GM23248 (cell line): ENCODE results near the gene RAB8B. TPM values are rescaled to one million over a fixed set of nuclear protein-coding genes. Genes with fewer than 3 reads are reported as not detected.

Experiments
- DNase-seq: peaks from one replicate; pipeline ENCODE4 v3.0.0-alpha.2; 2015
- H2AFZ ChIP-seq: fragments of 200-600 bp; sonication (generic); 2 replicates; pipeline ENCODE4 v1.6.1; 2016; ENCODE audit warnings: antibody characterized with exemption
- H3F3A ChIP-seq: fragments of 200-600 bp; sonication (generic); 2 replicates; pipeline ENCODE4 v1.6.1; 2016; ENCODE audit warnings: mild to moderate bottlenecking, antibody characterized with exemption, mixed run types; ENCODE audit not compliant: insufficient read depth
- H3K27ac ChIP-seq: fragments of 200-600 bp; sonication (generic); 2 replicates; pipeline ENCODE4 v1.5.1; 2016; ENCODE audit warnings: mild to moderate bottlenecking
- H3K27me3 ChIP-seq: fragments of 200-600 bp; sonication (generic); replicated peaks from 2 replicates; pipeline ENCODE4 v1.6.1; 2016; ENCODE audit warnings: mild to moderate bottlenecking; ENCODE audit not compliant: insufficient read depth
- H3K36me3 ChIP-seq: fragments of 200-600 bp; sonication (generic); 2 replicates; pipeline ENCODE4 v1.6.1; 2016; ENCODE audit warnings: low read depth, mild to moderate bottlenecking
- H3K4me1 ChIP-seq: fragments of 200-600 bp; sonication (generic); 2 replicates; pipeline ENCODE4 v1.6.1; 2016; ENCODE audit warnings: mild to moderate bottlenecking; ENCODE audit not compliant: insufficient read depth
- H3K4me2 ChIP-seq: fragments of 200-600 bp; sonication (generic); one replicate; pipeline ENCODE4 v1.6.1; 2016; ENCODE audit warnings: mild to moderate bottlenecking; ENCODE audit not compliant: unreplicated experiment
- H3K4me3 ChIP-seq: fragments of 200-600 bp; sonication (generic); 2 replicates; pipeline ENCODE4 v1.5.1; 2016; ENCODE audit warnings: mild to moderate bottlenecking
- H3K79me2 ChIP-seq: fragments of 200-600 bp; sonication (generic); 2 replicates; pipeline ENCODE4 v1.6.1; 2016; ENCODE audit warnings: mild to moderate bottlenecking; ENCODE audit not compliant: insufficient read depth
- H3K9ac ChIP-seq: fragments of 200-600 bp; sonication (generic); 2 replicates; pipeline ENCODE4 v1.6.1; 2016; ENCODE audit warnings: mild to moderate bottlenecking
- H3K9me2 ChIP-seq: fragments of 200-600 bp; sonication (generic); 2 replicates; pipeline ENCODE4 v1.6.1; 2016; ENCODE audit warnings: mixed run types, mild to moderate bottlenecking, moderate library complexity; ENCODE audit not compliant: insufficient read depth
- H3K9me3 ChIP-seq: fragments of 200-600 bp; sonication (generic); one replicate; pipeline ENCODE4 v1.6.1; 2017; ENCODE audit warnings: low read depth
- H4K20me1 ChIP-seq: fragments of 200-600 bp; sonication (generic); 2 replicates; pipeline ENCODE4 v1.6.0; 2016; ENCODE audit not compliant: insufficient read depth
- EZH2 ChIP-seq: fragments of 200-600 bp; sonication (generic); IDR thresholded peaks from 2 replicates; pipeline ENCODE4 v1.6.1; 2018; ENCODE audit warnings: antibody characterized with exemption, mild to moderate bottlenecking; ENCODE audit not compliant: insufficient read depth, poor library complexity, severe bottlenecking
- EZH2phosphoT487 ChIP-seq: fragments of 200-600 bp; sonication (generic); IDR thresholded peaks from 2 replicates; pipeline ENCODE4 v1.6.1; 2018; ENCODE audit warnings: antibody characterized with exemption, moderate library complexity, mild to moderate bottlenecking, low read depth; ENCODE audit not compliant: insufficient read depth
- WGBS, 2 experiments: methylation state at CpG; one replicate each; pipeline ENCODE4 v1.1.6; 2015 to 2017; ENCODE audit warnings: low lambda C conversion rate in 2 of 2, low coverage in 1 of 2; ENCODE audit errors: missing lambda C conversion rate in 2 of 2; 5-methylcytosine and 5-hydroxymethylcytosine counted together
- in situ Hi-C: fragments of 300-500 bp; cut with MboI; formaldehyde crosslinking; loops from 2 replicates; pipeline ENCODE4 v1.15.0; 2020
- polyA plus RNA-seq: library from polyadenylated mRNA; unstranded; fragments of >200 nt; fragmentation: Nextera tagmentation; extraction: Ambion mirVana; gene quantifications from 2 replicates; pipeline ENCODE4 v1.2.1, GENCODE V29; 2016
- total RNA-seq: library from RNA; depleted of rRNA; stranded (reverse); fragments of >200 nt; shearing (Covaris generic); gene quantifications from 2 replicates; pipeline ENCODE4 v1.2.3, GENCODE V29; 2014

The RAB8B gene
- total and polyA plus RNA-seq, 2 experiments from 2014 or later: 43.6 to 54.3 TPM

- peak within 1 kb of the TSS; percentile 99 for H3K27ac ChIP-seq
- H3K27me3 ChIP-seq: no peaks in the 10 kb centered on the region
- peak within 1 kb of the TSS; percentile 99 for H3K4me3 ChIP-seq
- in situ Hi-C loops: loop anchor here (25.0 kb wide), 1 partner anchor 255 kb away; no protein-coding TSS in a partner anchor
- peaks cover 20% of the 10 kb centered on the region for H3K4me1 ChIP-seq
- TF ChIP-seq EZH2phosphoT487 (no peak), EZH2 (no peak)
- 1% methylated on average over 46 to 51 of the region's 60 CpGs for WGBS, 2 experiments
- peaks cover 32% of the 10 kb centered on the region for H3K36me3 ChIP-seq
- H2AFZ ChIP-seq: peak within 1 kb of the TSS; percentile 74
- H3F3A ChIP-seq: peaks cover 37% of the 10 kb centered on the region
- H3K4me2 ChIP-seq: peak within 1 kb of the TSS; percentile 91
- H4K20me1 ChIP-seq: no peaks in the 10 kb centered on the region
- peaks cover 62% of the 10 kb centered on the region for H3K79me2 ChIP-seq
- H3K9ac ChIP-seq: peak within 1 kb of the TSS; percentile 98
- no peaks in the 10 kb centered on the region for H3K9me2 ChIP-seq
- DNase-seq: peak; percentile 94
- H3K9me3 ChIP-seq: no peaks in the 10 kb centered on the region
Observed at GRCh38 chr15:63157118-63157843, 32.1 kb upstream of the RAB8B start, which contains the start of gene RPS27L. Gene RPS27L (minus strand): TSS chr15:63157477. CDS start chr15:63157405, 72 bp downstream.

GRCh38 chr15:63157891-63158431 lies 31.4 kb upstream of the RAB8B start:
- TF ChIP-seq EZH2 (no peak), EZH2phosphoT487 (no peak)
- peaks cover 26% of the 10 kb centered on the region for H3K36me3 ChIP-seq
- peak overlapping the region; percentile 98 for H3K9ac ChIP-seq
- H3K4me3 ChIP-seq: peak overlapping the region; percentile 99
- peak overlapping the region; percentile 91 for H3K4me2 ChIP-seq
- in situ Hi-C loops: loop anchor here (25.0 kb wide), 1 partner anchor 254 kb away; no protein-coding TSS in a partner anchor
- no peaks in the 10 kb centered on the region for H4K20me1 ChIP-seq
- H3K79me2 ChIP-seq: peaks cover 57% of the 10 kb centered on the region
- no peaks in the 10 kb centered on the region for H3K9me2 ChIP-seq
- H3K4me1 ChIP-seq: peaks cover 20% of the 10 kb centered on the region
- WGBS, 2 experiments: 5% methylated on average over 18 of the region's 18 CpGs
- peak overlapping the region; percentile 99 for H3K27ac ChIP-seq
- peaks cover 32% of the 10 kb centered on the region for H3F3A ChIP-seq
- no peaks in the 10 kb centered on the region for H3K27me3 ChIP-seq
- no peaks in the 10 kb centered on the region for H3K9me3 ChIP-seq
- peak; percentile 95 for DNase-seq
- H2AFZ ChIP-seq: peak overlapping the region; percentile 74

GRCh38 chr15:63160638-63161037 lies 28.8 kb upstream of the RAB8B start:
- no peaks in the 10 kb centered on the region for H3K9me3 ChIP-seq
- no peaks in the 10 kb centered on the region for H3K9me2 ChIP-seq
- peaks cover 11% of the 10 kb centered on the region for H3K4me1 ChIP-seq
- H3F3A ChIP-seq: peaks cover 20% of the 10 kb centered on the region
- H3K27me3 ChIP-seq: no peaks in the 10 kb centered on the region
- in situ Hi-C loops: loop anchor here (25.0 kb wide), 1 partner anchor 252 kb away; no protein-coding TSS in a partner anchor
- peaks cover under 1% of the 10 kb centered on the region; the same call in 1 of the 2 replicates for H3K36me3 ChIP-seq
- no peak overlapping the region for H3K4me3 ChIP-seq
- TF ChIP-seq EZH2phosphoT487: no peak
- no peak for TF ChIP-seq EZH2
- no peaks in the 10 kb centered on the region for H4K20me1 ChIP-seq
- DNase-seq: no peak
- H3K27ac ChIP-seq: no peak overlapping the region
- H3K9ac ChIP-seq: no peak overlapping the region
- H3K79me2 ChIP-seq: peaks cover 30% of the 10 kb centered on the region
- H2AFZ ChIP-seq: no peak overlapping the region
- H3K4me2 ChIP-seq: no peak overlapping the region

DNA sequence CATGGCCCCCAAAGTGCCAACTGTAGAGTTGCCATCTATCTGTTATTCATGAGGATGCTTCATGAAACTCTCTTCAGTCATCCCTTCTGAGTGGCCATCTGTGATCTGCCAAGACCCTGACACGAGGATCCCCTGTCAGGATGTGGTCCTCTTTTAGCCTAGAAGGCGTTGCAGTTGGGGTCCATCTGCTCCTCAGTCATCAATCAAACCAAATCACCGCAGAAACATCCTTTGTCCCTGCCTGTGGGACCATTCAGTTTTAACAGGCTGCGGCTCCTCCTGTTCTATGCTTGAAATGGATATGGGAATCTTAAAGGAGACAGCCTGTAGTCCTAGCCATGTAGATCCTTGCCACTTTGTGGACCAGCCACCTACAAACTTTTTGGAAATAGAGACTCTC lies 26.2 kb upstream of the RAB8B start:
- TF ChIP-seq EZH2phosphoT487 (no peak), EZH2 (no peak)
- no peak for DNase-seq
- H3K9me2 ChIP-seq: no peaks in the 10 kb centered on the region
- H3K79me2 ChIP-seq: peaks cover 11% of the 10 kb centered on the region
- 66 to 69% methylated on average over 4 of the region's 4 CpGs for WGBS, 2 experiments
- no peaks in the 10 kb centered on the region for H3K36me3 ChIP-seq
- H2AFZ ChIP-seq: no peak overlapping the region
- H3K9ac ChIP-seq: no peak overlapping the region
- no peaks in the 10 kb centered on the region for H3K9me3 ChIP-seq
- H4K20me1 ChIP-seq: no peaks in the 10 kb centered on the region
- in situ Hi-C loops: loop anchor here (25.0 kb wide), 1 partner anchor 249 kb away; no protein-coding TSS in a partner anchor
- H3F3A ChIP-seq: peaks cover 11% of the 10 kb centered on the region
- H3K27me3 ChIP-seq: no peaks in the 10 kb centered on the region
- no peak overlapping the region for H3K27ac ChIP-seq
- H3K4me3 ChIP-seq: no peak overlapping the region
- H3K4me2 ChIP-seq: no peak overlapping the region
- H3K4me1 ChIP-seq: peaks cover 14% of the 10 kb centered on the region
